ENCODE data around the gene ZFX. TPM values are rescaled to one million over a fixed set of nuclear protein-coding genes. Genes with fewer than 3 reads are reported as not detected.

The ZFX gene
- total and polyA plus RNA-seq, 7 donors = 3.8 to 72.3 (median 55.4) TPM

DNA sequence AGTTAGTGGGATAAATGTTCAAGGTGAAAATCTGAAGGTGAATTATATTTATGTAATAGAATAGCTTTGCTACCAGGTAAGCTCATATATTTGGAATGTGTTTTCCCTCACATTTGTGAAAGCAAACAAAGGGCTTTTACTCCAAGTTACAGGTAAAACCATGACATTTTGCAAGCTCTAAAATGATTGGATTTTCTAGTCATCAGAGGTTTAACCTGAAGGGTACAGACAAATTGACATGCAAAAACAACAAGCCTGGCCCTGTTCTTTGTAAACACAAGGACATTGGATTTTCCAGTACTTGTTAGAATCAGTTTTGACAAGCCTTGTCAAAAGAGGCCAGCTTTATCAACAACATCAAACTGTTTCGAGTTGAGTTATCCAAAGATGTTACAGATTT lies 51.7 kb downstream of the ZFX start:
- WGBS, 3 donors = 53 to 80% (median 72%) methylated on average over 1 of the region's 1 CpG
- intact Hi-C loops (cut with DNase I) = loop anchor here in 1 of 2 donors (2.0 kb wide), 1 partner anchor 18 kb away; no protein-coding TSS in a partner anchor

DNA sequence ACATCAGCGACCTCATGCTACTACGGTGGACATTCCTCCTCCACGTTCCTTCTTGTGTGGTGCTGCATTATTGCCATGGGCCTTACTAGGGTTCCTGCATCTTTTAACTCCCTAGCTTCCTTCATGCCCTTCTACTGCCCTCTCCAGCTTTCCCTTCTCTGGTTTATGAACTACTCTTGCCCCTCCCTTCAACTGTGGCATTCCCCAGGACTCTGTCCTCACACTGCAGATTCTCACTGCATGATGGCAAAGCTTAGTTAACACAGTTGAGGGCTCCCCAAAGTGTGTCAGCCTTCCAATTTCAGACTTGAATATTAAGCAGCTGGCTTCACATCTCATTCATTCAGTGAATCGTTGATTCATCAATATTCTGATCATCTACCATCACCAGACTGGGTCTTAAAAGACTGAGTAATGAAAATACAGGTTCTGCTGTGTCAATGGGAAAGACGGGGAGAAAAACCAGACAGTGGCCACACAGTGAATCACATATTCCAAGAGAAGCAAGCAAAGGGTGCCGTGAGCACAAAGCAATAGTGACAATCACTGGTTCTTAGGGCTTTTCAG lies 53.0 kb downstream of the ZFX start:
- no peak overlapping the region for H3K4me3 ChIP-seq
- peaks cover 55% of the 10 kb centered on the region for H3K4me1 ChIP-seq
- H3K36me3 ChIP-seq (ENCODE audit: insufficient read depth in 1 of 2, low read depth in 1 of 2) = peaks cover 0 to 15% of the 10 kb centered on the region in 2 donors
- DNase-seq = no peak
- H3K27ac ChIP-seq = no peak overlapping the region
- intact Hi-C loops (cut with DNase I) = no loop called here
- no peaks in the 10 kb centered on the region for H3K27me3 ChIP-seq (ENCODE audit: insufficient read depth in 3 of 3, low read length in 2 of 3)
- TF ChIP-seq, protein P1, sequence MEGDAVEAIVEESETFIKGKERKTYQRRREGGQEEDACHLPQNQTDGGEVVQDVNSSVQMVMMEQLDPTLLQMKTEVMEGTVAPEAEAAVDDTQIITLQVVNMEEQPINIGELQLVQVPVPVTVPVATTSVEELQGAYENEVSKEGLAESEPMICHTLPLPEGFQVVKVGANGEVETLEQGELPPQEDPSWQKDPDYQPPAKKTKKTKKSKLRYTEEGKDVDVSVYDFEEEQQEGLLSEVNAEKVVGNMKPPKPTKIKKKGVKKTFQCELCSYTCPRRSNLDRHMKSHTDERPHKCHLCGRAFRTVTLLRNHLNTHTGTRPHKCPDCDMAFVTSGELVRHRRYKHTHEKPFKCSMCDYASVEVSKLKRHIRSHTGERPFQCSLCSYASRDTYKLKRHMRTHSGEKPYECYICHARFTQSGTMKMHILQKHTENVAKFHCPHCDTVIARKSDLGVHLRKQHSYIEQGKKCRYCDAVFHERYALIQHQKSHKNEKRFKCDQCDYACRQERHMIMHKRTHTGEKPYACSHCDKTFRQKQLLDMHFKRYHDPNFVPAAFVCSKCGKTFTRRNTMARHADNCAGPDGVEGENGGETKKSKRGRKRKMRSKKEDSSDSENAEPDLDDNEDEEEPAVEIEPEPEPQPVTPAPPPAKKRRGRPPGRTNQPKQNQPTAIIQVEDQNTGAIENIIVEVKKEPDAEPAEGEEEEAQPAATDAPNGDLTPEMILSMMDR (IDR thresholded peaks at IDR 0.05) = no peak
- ATAC-seq = peak; percentile 43 to 70 (median 51)
- no peaks in the 10 kb centered on the region for H3K9me3 ChIP-seq
- WGBS, 3 donors = 81 to 93% (median 85%) methylated on average over 6 of the region's 6 CpGs

More for the DNA sequence above, 51.7 kb downstream of the ZFX start:
- no peak overlapping the region for H3K27ac ChIP-seq
- peaks cover 55% of the 10 kb centered on the region for H3K4me1 ChIP-seq
- TF ChIP-seq, protein P1 (IDR thresholded peaks at IDR 0.05) = no peak
- DNase-seq (no peak), ATAC-seq (no peak)
- peaks cover 0 to 10% of the 10 kb centered on the region in 2 donors for H3K36me3 ChIP-seq (ENCODE audit: insufficient read depth in 1 of 2, low read depth in 1 of 2)
- H3K4me3 ChIP-seq = no peak overlapping the region
- H3K27me3 ChIP-seq (ENCODE audit: insufficient read depth in 3 of 3, low read length in 2 of 3) = no peaks in the 10 kb centered on the region
- no peaks in the 10 kb centered on the region for H3K9me3 ChIP-seq

DNA sequence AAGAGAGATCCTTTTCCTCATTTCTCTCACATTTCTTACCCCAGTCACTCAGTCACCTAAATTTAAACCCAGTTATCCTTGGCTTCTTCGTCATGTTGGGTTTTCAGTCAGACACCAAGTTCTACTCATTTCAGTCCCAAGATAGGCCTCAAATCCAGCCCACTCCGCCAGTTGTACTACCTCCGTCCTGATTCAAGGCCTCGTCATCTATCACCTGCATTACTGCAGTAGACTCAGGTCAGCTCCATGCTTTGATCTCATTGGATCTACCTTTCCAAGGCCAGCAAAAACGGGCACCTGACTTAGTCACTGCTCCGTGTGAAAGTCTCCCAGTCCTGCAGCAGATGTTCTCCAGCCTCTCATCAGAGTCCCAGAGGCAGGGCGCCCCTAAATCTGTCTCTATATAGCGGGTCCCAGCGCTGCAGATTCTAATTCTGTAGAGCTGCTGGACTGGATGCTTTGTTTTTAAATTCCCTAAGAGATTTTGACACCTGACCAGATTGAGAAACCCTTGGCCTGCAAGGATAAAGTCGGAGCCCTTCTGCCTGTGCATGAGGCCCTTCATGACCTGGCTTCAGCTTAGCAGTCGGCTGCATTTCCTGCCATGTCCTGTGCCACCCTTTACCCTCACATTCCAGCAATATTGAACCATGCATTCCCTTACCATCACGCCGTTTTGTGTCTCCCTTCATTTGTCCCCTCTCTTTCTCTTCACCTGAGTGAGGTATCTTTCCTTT lies 53.7 kb downstream of the ZFX start:
- DNase-seq (no peak), ATAC-seq (peak; percentile 49 to 77 (median 66))
- intact Hi-C loops (cut with DNase I) = no loop called here
- no peaks in the 10 kb centered on the region for H3K9me3 ChIP-seq
- H3K27me3 ChIP-seq (ENCODE audit: insufficient read depth in 3 of 3, low read length in 2 of 3) = no peaks in the 10 kb centered on the region
- peak overlapping the region; percentile 8 for H3K27ac ChIP-seq
- no peak overlapping the region for H3K4me3 ChIP-seq
- WGBS, 3 donors = 57 to 75% (median 64%) methylated on average over 13 of the region's 13 CpGs
- H3K36me3 ChIP-seq (ENCODE audit: insufficient read depth in 1 of 2, low read depth in 1 of 2) = peaks cover 0 to 22% of the 10 kb centered on the region in 2 donors
- TF ChIP-seq, protein P1 (IDR thresholded peaks at IDR 0.05) = no peak
- H3K4me1 ChIP-seq = peaks cover 55% of the 10 kb centered on the region

DNA sequence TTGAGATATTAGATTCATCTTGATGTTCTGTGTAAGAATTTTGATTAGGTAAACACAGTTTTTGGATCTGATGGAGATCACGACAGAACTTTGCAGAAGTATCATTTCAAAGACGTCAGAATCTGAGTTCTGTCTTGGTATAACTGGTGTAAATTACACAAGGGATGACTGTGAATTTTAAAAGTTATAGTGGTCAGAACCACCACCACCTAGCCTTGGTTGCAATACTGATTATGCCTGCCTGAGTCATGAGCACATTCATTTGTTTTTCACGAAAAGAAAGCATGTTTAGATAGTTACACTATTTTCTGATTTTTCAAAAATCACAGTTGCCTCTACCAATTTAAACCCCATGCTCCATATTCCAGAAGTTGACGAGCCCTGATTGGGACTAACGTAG lies 54.8 kb downstream of the ZFX start:
- Histone ChIP-seq H3K27ac (no peak overlapping the region), H3K4me3 (no peak overlapping the region), H3K27me3 (ENCODE audit: insufficient read depth in 3 of 3, low read length in 2 of 3) (no peaks in the 10 kb centered on the region), H3K4me1 (peaks cover 55% of the 10 kb centered on the region), H3K9me3 (no peaks in the 10 kb centered on the region), H3K36me3 (ENCODE audit: insufficient read depth in 1 of 2, low read depth in 1 of 2) (peaks cover 0 to 33% of the 10 kb centered on the region in 2 donors)
- 69 to 84% (median 72%) methylated on average over 5 of the region's 5 CpGs for WGBS, 3 donors
- ATAC-seq (no peak), DNase-seq (no peak)
- TF ChIP-seq, protein P1 (IDR thresholded peaks at IDR 0.05) = no peak
- intact Hi-C loops (cut with DNase I) = no loop called here

Measured in psoas muscle (tissue), 8 donors.